Measurements from ENCODE around the gene PIGV.

PIGV gene

GRCh38 chr1:26758358-26758757 lies 29.4 kb upstream of the PIGV start:
- TF ChIP-seq ZNF274 (IDR thresholded peaks at IDR 0.05; ENCODE audit: low read depth, low read length): no peak
- no peak overlapping the region for H3K4me3 ChIP-seq (ENCODE audit: low read length)

GRCh38 chr1:26759531-26759930 lies 28.2 kb upstream of the PIGV start:
- H3K4me3 ChIP-seq (ENCODE audit: low read length): no peak overlapping the region
- no peak for TF ChIP-seq ZNF274 (IDR thresholded peaks at IDR 0.05; ENCODE audit: low read depth, low read length)

GRCh38 chr1:26761217-26761616 lies 26.5 kb upstream of the PIGV start:
- H3K4me3 ChIP-seq (ENCODE audit: low read length): no peak overlapping the region
- no peak for TF ChIP-seq ZNF274 (IDR thresholded peaks at IDR 0.05; ENCODE audit: low read depth, low read length)

- no peak overlapping the region for H3K4me3 ChIP-seq (ENCODE audit: low read length)
- TF ChIP-seq ZNF274 (IDR thresholded peaks at IDR 0.05; ENCODE audit: low read depth, low read length): no peak
These were observed 20.0 kb upstream of the PIGV start for GRCh38 chr1:26767714-26768113.

GRCh38 chr1:26768755-26769154 lies 19.0 kb upstream of the PIGV start:
- TF ChIP-seq ZNF274 (IDR thresholded peaks at IDR 0.05; ENCODE audit: low read depth, low read length): no peak
- no peak overlapping the region for H3K4me3 ChIP-seq (ENCODE audit: low read length)

GRCh38 chr1:26771285-26771642 lies 16.5 kb upstream of the PIGV start:
- no peak for TF ChIP-seq ZNF274 (IDR thresholded peaks at IDR 0.05; ENCODE audit: low read depth, low read length)
- no peak overlapping the region for H3K4me3 ChIP-seq (ENCODE audit: low read length)

GRCh38 chr1:26771643-26772321 lies 16.0 kb upstream of the PIGV start:
- TF ChIP-seq ZNF274 (IDR thresholded peaks at IDR 0.05; ENCODE audit: low read depth, low read length): no peak
- H3K4me3 ChIP-seq (ENCODE audit: low read length): no peak overlapping the region

- TF ChIP-seq ZNF274 (IDR thresholded peaks at IDR 0.05; ENCODE audit: low read depth, low read length): no peak
- H3K4me3 ChIP-seq (ENCODE audit: low read length): no peak overlapping the region
These were observed 15.1 kb upstream of the PIGV start for GRCh38 chr1:26772687-26773086.

- TF ChIP-seq ZNF274 (IDR thresholded peaks at IDR 0.05; ENCODE audit: low read depth, low read length): no peak
- H3K4me3 ChIP-seq (ENCODE audit: low read length): no peak overlapping the region
These were observed 13.3 kb upstream of the PIGV start for GRCh38 chr1:26774462-26774861.

GRCh38 chr1:26775666-26776065 lies 12.1 kb upstream of the PIGV start:
- TF ChIP-seq ZNF274 (IDR thresholded peaks at IDR 0.05; ENCODE audit: low read depth, low read length): no peak
- no peak overlapping the region for H3K4me3 ChIP-seq (ENCODE audit: low read length)

GRCh38 chr1:26779098-26779668 lies 8.6 kb upstream of the PIGV start:
- TF ChIP-seq ZNF274 (IDR thresholded peaks at IDR 0.05; ENCODE audit: low read depth, low read length): no peak
- H3K4me3 ChIP-seq (ENCODE audit: low read length): no peak overlapping the region

- TF ChIP-seq ZNF274 (IDR thresholded peaks at IDR 0.05; ENCODE audit: low read depth, low read length): no peak
- H3K4me3 ChIP-seq (ENCODE audit: low read length): no peak overlapping the region
These were observed 7.3 kb upstream of the PIGV start for GRCh38 chr1:26780344-26780957.

- H3K4me3 ChIP-seq (ENCODE audit: low read length): no peak overlapping the region
These were observed 6.4 kb upstream of the PIGV start for GRCh38 chr1:26781206-26781825.

GRCh38 chr1:26782521-26783212 lies 5.1 kb upstream of the PIGV start:
- no peak overlapping the region for H3K4me3 ChIP-seq (ENCODE audit: low read length)
- no peak for TF ChIP-seq ZNF274 (IDR thresholded peaks at IDR 0.05; ENCODE audit: low read depth, low read length)

More at GRCh38 chr1:26781206-26781825, 6.4 kb upstream of the PIGV start:
- no peak for TF ChIP-seq ZNF274 (IDR thresholded peaks at IDR 0.05; ENCODE audit: low read depth, low read length)
